ENCODE measurements around the gene GLI1. TPM values are rescaled to one million over a fixed set of nuclear protein-coding genes. Genes with fewer than 3 reads are reported as not detected.
"Not testable (repeated sequence)": the region's sequence is repeated elsewhere in the genome, so short reads cannot be mapped to it uniquely, and the experiment has no call there.

The GLI1 gene
- 2.5 TPM for polyA plus RNA-seq (2013, experiment 1 of 4)
- polyA plus RNA-seq (2013, experiment 2 of 4): 1.5 TPM
- polyA plus RNA-seq (2013, experiment 3 of 4): 1.2 TPM
- 1.6 TPM for polyA plus RNA-seq (2013, experiment 4 of 4)

- Histone ChIP-seq H3K27me3 (ENCODE audit: control insufficient read depth, insufficient read depth, low read length, poor library complexity, severe bottlenecking) (peaks cover 21% of the 10 kb centered on the region), H3K27ac (ENCODE audit: insufficient read depth, low read depth, low read length, poor library complexity, severe bottlenecking) (no peak within 1 kb of the TSS), H3K36me3 (ENCODE audit: control insufficient read depth, insufficient read depth, low read length) (no peaks in the 10 kb centered on the region), H3K9me3 (ENCODE audit: control insufficient read depth, low read length) (no peaks in the 10 kb centered on the region), H3K4me3 (ENCODE audit: insufficient read depth, low read depth, low read length) (peak within 1 kb of the TSS; percentile 48), H3K4me1 (ENCODE audit: control insufficient read depth, insufficient read depth, low read length) (peaks cover 32% of the 10 kb centered on the region)
- WGBS, 2 experiments: 0 to 1% methylated on average over 20 to 35 of the region's 36 CpGs
These were observed at the start of gene GLI1 for GRCh38 chr12:57459750-57460467. Gene GLI1, plus strand, starts transcription at chr12:57459785. Its CDS starts 3,907 bp downstream, at chr12:57463692.

DNA sequence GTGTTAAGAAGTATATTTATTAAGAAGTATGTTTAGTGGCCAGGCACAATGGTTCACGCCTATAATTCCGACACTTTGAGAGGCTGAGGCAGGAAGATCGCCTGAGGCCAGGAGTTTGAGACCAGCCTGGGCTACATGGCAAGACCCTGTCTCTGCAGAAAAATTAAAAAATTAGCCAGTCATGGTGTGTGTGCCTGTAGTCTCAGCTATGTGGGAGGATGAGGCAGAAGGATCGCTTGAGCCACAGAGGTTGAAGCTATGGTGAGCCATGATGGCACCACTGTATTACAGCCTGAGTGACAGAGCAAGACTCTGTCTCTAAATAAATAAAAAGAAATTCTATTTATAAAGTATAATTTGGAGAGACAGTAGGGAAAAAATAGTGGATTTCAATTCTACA is 49.1 kb upstream of the GLI1 start:
- H3K36me3 ChIP-seq (ENCODE audit: control insufficient read depth, insufficient read depth, low read length): no peaks in the 10 kb centered on the region
- no peaks in the 10 kb centered on the region for H3K4me1 ChIP-seq (ENCODE audit: control insufficient read depth, insufficient read depth, low read length)
- no peaks in the 10 kb centered on the region for H3K27me3 ChIP-seq (ENCODE audit: control insufficient read depth, insufficient read depth, low read length, poor library complexity, severe bottlenecking)
- no peaks in the 10 kb centered on the region for H3K9me3 ChIP-seq (ENCODE audit: control insufficient read depth, low read length)
- no peak overlapping the region for H3K4me3 ChIP-seq (ENCODE audit: insufficient read depth, low read depth, low read length)
- WGBS, 2 experiments: 88 to 94% methylated on average over 4 of the region's 4 CpGs
- H3K27ac ChIP-seq (ENCODE audit: insufficient read depth, low read depth, low read length, poor library complexity, severe bottlenecking): no peak overlapping the region

- not testable (repeated sequence) for H3K4me1 ChIP-seq (ENCODE audit: control insufficient read depth, insufficient read depth, low read length); H3K36me3 ChIP-seq (ENCODE audit: control insufficient read depth, insufficient read depth, low read length); H3K9me3 ChIP-seq (ENCODE audit: control insufficient read depth, low read length); H3K27ac ChIP-seq (ENCODE audit: insufficient read depth, low read depth, low read length, poor library complexity, severe bottlenecking); H3K4me3 ChIP-seq (ENCODE audit: insufficient read depth, low read depth, low read length); H3K27me3 ChIP-seq (ENCODE audit: control insufficient read depth, insufficient read depth, low read length, poor library complexity, severe bottlenecking)
- WGBS, 2 experiments: 82 to 89% methylated on average over 6 of the region's 6 CpGs
These were observed 45.4 kb upstream of the GLI1 start for GRCh38 chr12:57414160-57414559.

DNA sequence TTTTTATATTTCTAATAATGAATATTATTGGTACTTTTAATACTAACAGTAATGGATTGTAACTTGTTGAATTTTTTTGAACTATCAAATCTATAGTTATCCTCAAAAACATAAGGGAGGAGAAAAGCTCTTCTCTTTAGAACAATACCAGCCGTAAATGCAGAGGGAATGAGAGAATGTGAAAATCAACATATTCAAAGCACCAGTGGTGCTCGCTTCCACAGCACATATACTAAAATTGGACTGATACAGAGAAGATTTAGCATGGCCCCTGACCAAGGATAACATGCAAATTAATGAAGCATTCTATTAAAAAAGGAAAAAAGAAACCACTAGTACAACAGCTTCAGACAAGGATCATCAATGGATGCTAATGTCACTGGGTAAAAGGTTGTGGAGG is 44.5 kb upstream of the GLI1 start:
- Histone ChIP-seq H3K27ac (ENCODE audit: insufficient read depth, low read depth, low read length, poor library complexity, severe bottlenecking) (no peak overlapping the region), H3K36me3 (ENCODE audit: control insufficient read depth, insufficient read depth, low read length) (no peaks in the 10 kb centered on the region), H3K4me3 (ENCODE audit: insufficient read depth, low read depth, low read length) (no peak overlapping the region), H3K9me3 (ENCODE audit: control insufficient read depth, low read length) (no peaks in the 10 kb centered on the region), H3K27me3 (ENCODE audit: control insufficient read depth, insufficient read depth, low read length, poor library complexity, severe bottlenecking) (no peaks in the 10 kb centered on the region), H3K4me1 (ENCODE audit: control insufficient read depth, insufficient read depth, low read length) (no peaks in the 10 kb centered on the region)
- WGBS, 2 experiments: 73 to 84% methylated on average over 2 of the region's 2 CpGs

DNA sequence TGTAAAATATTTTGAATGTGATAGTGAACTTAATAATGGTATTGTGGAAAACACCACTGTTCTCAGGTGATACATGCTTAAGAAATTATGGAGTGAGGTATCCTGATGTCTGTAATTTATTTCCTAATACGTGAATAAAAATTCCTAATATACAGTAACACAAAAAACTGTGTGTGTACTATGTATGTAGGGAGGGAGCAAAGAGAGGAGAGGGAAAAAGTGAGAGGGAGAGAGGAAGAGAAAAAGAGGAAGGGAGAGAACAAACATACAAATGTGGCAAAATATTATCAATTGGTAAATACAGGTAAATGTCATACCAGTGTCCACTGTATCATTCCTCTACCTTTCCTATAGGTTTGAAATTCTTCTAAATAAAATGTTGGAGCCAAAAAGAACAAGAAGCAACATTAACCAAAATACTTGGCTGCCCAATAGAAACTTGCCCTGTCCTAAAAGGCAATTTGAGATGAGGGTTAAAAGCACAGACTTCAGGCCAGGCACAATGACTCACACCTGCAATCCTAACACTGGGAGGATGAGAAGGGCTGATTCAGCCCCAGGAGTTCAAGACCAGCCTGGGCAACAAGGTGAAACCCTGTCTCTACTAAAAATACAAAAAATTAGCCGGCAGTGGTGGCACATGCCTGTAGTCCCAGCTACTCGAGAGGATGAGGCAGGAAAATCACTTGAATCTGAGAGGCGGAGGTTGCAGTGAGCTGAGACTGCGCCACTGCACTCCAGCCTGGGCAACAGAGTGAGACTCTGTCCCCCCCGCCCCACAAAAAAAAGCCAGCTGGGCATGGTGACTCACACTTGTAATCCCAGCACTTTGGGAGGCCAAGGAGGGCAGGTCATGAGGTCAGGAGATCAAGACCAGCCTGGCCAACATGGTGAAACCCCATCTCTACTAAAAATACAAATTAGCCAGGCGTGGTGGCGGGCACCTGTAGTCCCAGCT is 43.3 kb upstream of the GLI1 start:
- Histone ChIP-seq H3K27me3 (ENCODE audit: control insufficient read depth, insufficient read depth, low read length, poor library complexity, severe bottlenecking) (no peaks in the 10 kb centered on the region), H3K9me3 (ENCODE audit: control insufficient read depth, low read length) (no peaks in the 10 kb centered on the region), H3K4me1 (ENCODE audit: control insufficient read depth, insufficient read depth, low read length) (no peaks in the 10 kb centered on the region), H3K4me3 (ENCODE audit: insufficient read depth, low read depth, low read length) (no peak overlapping the region), H3K27ac (ENCODE audit: insufficient read depth, low read depth, low read length, poor library complexity, severe bottlenecking) (no peak overlapping the region), H3K36me3 (ENCODE audit: control insufficient read depth, insufficient read depth, low read length) (no peaks in the 10 kb centered on the region)
- WGBS, 2 experiments: 91 to 93% methylated on average over 7 of the region's 8 CpGs

GRCh38 chr12:57418255-57418654 is 41.3 kb upstream of the GLI1 start:
- Histone ChIP-seq H3K27me3 (ENCODE audit: control insufficient read depth, insufficient read depth, low read length, poor library complexity, severe bottlenecking) (no peaks in the 10 kb centered on the region), H3K9me3 (ENCODE audit: control insufficient read depth, low read length) (no peaks in the 10 kb centered on the region), H3K4me3 (ENCODE audit: insufficient read depth, low read depth, low read length) (no peak overlapping the region), H3K4me1 (ENCODE audit: control insufficient read depth, insufficient read depth, low read length) (no peaks in the 10 kb centered on the region), H3K36me3 (ENCODE audit: control insufficient read depth, insufficient read depth, low read length) (no peaks in the 10 kb centered on the region), H3K27ac (ENCODE audit: insufficient read depth, low read depth, low read length, poor library complexity, severe bottlenecking) (no peak overlapping the region)
- WGBS, 2 experiments: 96 to 97% methylated on average over 9 of the region's 9 CpGs

DNA sequence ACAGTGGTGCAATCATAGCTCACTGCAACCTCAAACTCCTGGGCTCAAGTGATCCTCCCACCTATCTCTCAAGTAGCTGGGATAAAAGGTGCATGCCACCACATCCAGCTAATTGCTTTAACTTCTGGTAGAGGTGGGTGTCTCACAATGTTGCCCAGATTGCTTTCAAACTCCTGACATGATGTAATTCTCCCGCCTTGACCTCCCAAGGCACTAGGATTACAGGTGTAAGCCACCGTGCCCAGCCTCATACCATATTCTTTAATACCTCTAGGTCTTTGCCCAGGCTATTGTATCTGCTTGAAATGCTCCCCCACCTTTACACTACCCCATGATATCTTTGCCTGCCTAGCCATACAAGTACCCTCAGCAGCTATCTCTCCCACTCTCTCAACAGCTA is 40.1 kb upstream of the GLI1 start:
- Histone ChIP-seq H3K9me3 (ENCODE audit: control insufficient read depth, low read length) (no peaks in the 10 kb centered on the region), H3K27me3 (ENCODE audit: control insufficient read depth, insufficient read depth, low read length, poor library complexity, severe bottlenecking) (no peaks in the 10 kb centered on the region), H3K4me3 (ENCODE audit: insufficient read depth, low read depth, low read length) (no peak overlapping the region), H3K36me3 (ENCODE audit: control insufficient read depth, insufficient read depth, low read length) (no peaks in the 10 kb centered on the region), H3K4me1 (ENCODE audit: control insufficient read depth, insufficient read depth, low read length) (no peaks in the 10 kb centered on the region), H3K27ac (ENCODE audit: insufficient read depth, low read depth, low read length, poor library complexity, severe bottlenecking) (no peak overlapping the region)
- 93 to 94% methylated on average over 2 of the region's 2 CpGs for WGBS, 2 experiments

DNA sequence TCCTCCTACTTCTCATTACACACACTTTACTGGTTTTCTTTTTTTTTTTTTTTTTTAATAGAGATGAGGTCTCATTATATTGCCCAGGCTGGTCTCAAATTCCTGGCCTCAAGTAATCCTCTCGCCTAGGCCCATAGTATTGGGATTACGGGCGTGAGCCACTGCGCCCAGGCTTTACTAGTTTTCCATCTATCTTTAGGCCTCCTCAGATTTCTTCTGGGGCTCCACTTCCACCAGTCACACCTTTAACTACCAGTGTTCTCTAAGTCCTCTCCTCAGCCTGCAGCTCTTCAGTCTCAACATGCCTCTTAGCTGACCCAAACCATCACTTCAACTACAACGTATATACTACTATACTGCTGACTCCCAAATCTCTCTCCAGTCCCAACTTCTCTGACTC is 39.1 kb upstream of the GLI1 start:
- no peak overlapping the region for H3K27ac ChIP-seq (ENCODE audit: insufficient read depth, low read depth, low read length, poor library complexity, severe bottlenecking)
- H3K4me3 ChIP-seq (ENCODE audit: insufficient read depth, low read depth, low read length): no peak overlapping the region
- 94 to 96% methylated on average over 5 of the region's 5 CpGs for WGBS, 2 experiments
- no peaks in the 10 kb centered on the region for H3K9me3 ChIP-seq (ENCODE audit: control insufficient read depth, low read length)
- H3K36me3 ChIP-seq (ENCODE audit: control insufficient read depth, insufficient read depth, low read length): no peaks in the 10 kb centered on the region
- H3K4me1 ChIP-seq (ENCODE audit: control insufficient read depth, insufficient read depth, low read length): no peaks in the 10 kb centered on the region
- H3K27me3 ChIP-seq (ENCODE audit: control insufficient read depth, insufficient read depth, low read length, poor library complexity, severe bottlenecking): no peaks in the 10 kb centered on the region

GRCh38 chr12:57426948-57427347 is 32.6 kb upstream of the GLI1 start:
- not testable (repeated sequence) for H3K9me3 ChIP-seq (ENCODE audit: control insufficient read depth, low read length); H3K4me3 ChIP-seq (ENCODE audit: insufficient read depth, low read depth, low read length); H3K4me1 ChIP-seq (ENCODE audit: control insufficient read depth, insufficient read depth, low read length); H3K36me3 ChIP-seq (ENCODE audit: control insufficient read depth, insufficient read depth, low read length); H3K27ac ChIP-seq (ENCODE audit: insufficient read depth, low read depth, low read length, poor library complexity, severe bottlenecking); H3K27me3 ChIP-seq (ENCODE audit: control insufficient read depth, insufficient read depth, low read length, poor library complexity, severe bottlenecking)
- WGBS, 2 experiments: 91 to 94% methylated on average over 9 to 10 of the region's 10 CpGs

- no peak overlapping the region for H3K27ac ChIP-seq (ENCODE audit: insufficient read depth, low read depth, low read length, poor library complexity, severe bottlenecking)
- H3K4me1 ChIP-seq (ENCODE audit: control insufficient read depth, insufficient read depth, low read length): peaks cover 6% of the 10 kb centered on the region
- H3K27me3 ChIP-seq (ENCODE audit: control insufficient read depth, insufficient read depth, low read length, poor library complexity, severe bottlenecking): no peaks in the 10 kb centered on the region
- no peaks in the 10 kb centered on the region for H3K36me3 ChIP-seq (ENCODE audit: control insufficient read depth, insufficient read depth, low read length)
- H3K9me3 ChIP-seq (ENCODE audit: control insufficient read depth, low read length): no peaks in the 10 kb centered on the region
- no peak overlapping the region for H3K4me3 ChIP-seq (ENCODE audit: insufficient read depth, low read depth, low read length)
- 87 to 90% methylated on average over 6 of the region's 6 CpGs for WGBS, 2 experiments
These were observed 30.6 kb upstream of the GLI1 start for GRCh38 chr12:57428965-57429364.

All from ectodermal cell (in vitro differentiated cells).